SU-DHL-6 (cell line): ENCODE measurements around the gene ACBD6.

Source experiments
- H2AFZ ChIP-seq: fragments of 200-600 bp; sonication (generic); 2 replicates; pipeline ENCODE4 v1.6.1; 2014; ENCODE audit warnings: low read depth, mild to moderate bottlenecking, moderate library complexity, mixed read lengths, antibody characterized with exemption, low read length; ENCODE audit not compliant: severe bottlenecking
- H3F3A ChIP-seq: fragments of 200-600 bp; shearing (Covaris generic); 2 replicates; pipeline ENCODE4 v1.6.0; 2016; ENCODE audit warnings: antibody characterized with exemption, mild to moderate bottlenecking; ENCODE audit not compliant: insufficient read depth
- H3K27ac ChIP-seq: fragments of 200-600 bp; sonication (generic); 2 replicates; pipeline ENCODE4 v1.5.1; 2016; ENCODE audit warnings: low read depth, mild to moderate bottlenecking, low read length, moderate library complexity, mixed read lengths
- H3K27me3 ChIP-seq: fragments of 200-600 bp; sonication (generic), shearing (Covaris generic); 2 replicates; pipeline ENCODE4 v1.6.0; 2014; ENCODE audit warnings: mild to moderate bottlenecking, low read length
- H3K36me3 ChIP-seq: fragments of 200-600 bp; sonication (generic); 2 replicates; pipeline ENCODE4 v1.6.1; 2014; ENCODE audit warnings: mild to moderate bottlenecking, low read length, mixed read lengths
- H3K4me2 ChIP-seq: fragments of 300-600, 200-600 bp; shearing (Covaris generic), sonication (generic); 2 replicates; pipeline ENCODE4 v1.6.0; 2014; ENCODE audit warnings: low read length, low read depth, mild to moderate bottlenecking; ENCODE audit not compliant: poor library complexity, severe bottlenecking
- H3K4me3 ChIP-seq: fragments of 200-600 bp; sonication (generic); 2 replicates; pipeline ENCODE4 v1.5.1; 2014; ENCODE audit warnings: antibody characterized with exemption, low read length, mild to moderate bottlenecking, mixed read lengths; ENCODE audit not compliant: insufficient read depth, poor library complexity, severe bottlenecking
- H3K79me2 ChIP-seq: fragments of 200-600 bp; sonication (generic); 2 replicates; pipeline ENCODE4 v1.6.1; 2014; ENCODE audit warnings: mild to moderate bottlenecking, low read length, moderate library complexity; ENCODE audit not compliant: insufficient read depth
- H3K9ac ChIP-seq: fragments of 200-600 bp; sonication (generic); 2 replicates; pipeline ENCODE4 v1.7.0; 2014; ENCODE audit warnings: mild to moderate bottlenecking, low read length
- H3K9me2 ChIP-seq: fragments of 200-600 bp; sonication (generic); replicated peaks from 2 replicates; pipeline ENCODE4 v1.6.1; 2014; ENCODE audit warnings: low read length; ENCODE audit not compliant: insufficient read depth
- H3K9me3 ChIP-seq: fragments of 200-600 bp; sonication (generic); 2 replicates; pipeline ENCODE4 v1.6.1; 2014; ENCODE audit warnings: low read length, mixed read lengths; ENCODE audit not compliant: insufficient read depth
- H4K20me1 ChIP-seq: fragments of 200-600 bp; sonication (generic); 2 replicates; pipeline ENCODE4 v1.6.1; 2014; ENCODE audit warnings: low read depth, mild to moderate bottlenecking, antibody characterized with exemption, low read length, moderate library complexity, mixed read lengths
- EZH2phosphoT487 ChIP-seq: fragments of 200-600 bp; sonication (generic), shearing (Covaris generic); conservative IDR thresholded peaks from 2 replicates; pipeline ENCODE4 v1.6.1; 2018; ENCODE audit warnings: mild to moderate bottlenecking, antibody characterized with exemption, low read length, moderate library complexity, mixed read lengths
- TF ChIP-seq, protein P1 (sequence below): fragments of 200-600 bp; sonication (generic); IDR thresholded peaks from one replicate; pipeline ENCODE4 v1.5.1; 2017; ENCODE audit warnings: antibody characterized with exemption, mild to moderate bottlenecking, low read length, moderate library complexity; ENCODE audit not compliant: insufficient read depth, poor library complexity, severe bottlenecking

The ACBD6 gene

GRCh38 chr1:180301135-180301742 lies 201.1 kb downstream of the ACBD6 start:
- Histone ChIP-seq H3K27me3 (no peaks in the 10 kb centered on the region), H3K9me2 (no peaks in the 10 kb centered on the region), H3F3A (no peaks in the 10 kb centered on the region), H3K4me3 (no peak overlapping the region), H3K27ac (no peak overlapping the region), H4K20me1 (0 out of 2 replicates have a peak, but pooled peaks cover 5% of the 10 kb centered on the region), H2AFZ (no peak overlapping the region), H3K9ac (no peak overlapping the region), H3K79me2 (no peaks in the 10 kb centered on the region), H3K9me3 (no peaks in the 10 kb centered on the region), H3K4me2 (no peak overlapping the region), H3K36me3 (no peaks in the 10 kb centered on the region)
- no peak for TF ChIP-seq EZH2phosphoT487
- TF ChIP-seq, protein P1, sequence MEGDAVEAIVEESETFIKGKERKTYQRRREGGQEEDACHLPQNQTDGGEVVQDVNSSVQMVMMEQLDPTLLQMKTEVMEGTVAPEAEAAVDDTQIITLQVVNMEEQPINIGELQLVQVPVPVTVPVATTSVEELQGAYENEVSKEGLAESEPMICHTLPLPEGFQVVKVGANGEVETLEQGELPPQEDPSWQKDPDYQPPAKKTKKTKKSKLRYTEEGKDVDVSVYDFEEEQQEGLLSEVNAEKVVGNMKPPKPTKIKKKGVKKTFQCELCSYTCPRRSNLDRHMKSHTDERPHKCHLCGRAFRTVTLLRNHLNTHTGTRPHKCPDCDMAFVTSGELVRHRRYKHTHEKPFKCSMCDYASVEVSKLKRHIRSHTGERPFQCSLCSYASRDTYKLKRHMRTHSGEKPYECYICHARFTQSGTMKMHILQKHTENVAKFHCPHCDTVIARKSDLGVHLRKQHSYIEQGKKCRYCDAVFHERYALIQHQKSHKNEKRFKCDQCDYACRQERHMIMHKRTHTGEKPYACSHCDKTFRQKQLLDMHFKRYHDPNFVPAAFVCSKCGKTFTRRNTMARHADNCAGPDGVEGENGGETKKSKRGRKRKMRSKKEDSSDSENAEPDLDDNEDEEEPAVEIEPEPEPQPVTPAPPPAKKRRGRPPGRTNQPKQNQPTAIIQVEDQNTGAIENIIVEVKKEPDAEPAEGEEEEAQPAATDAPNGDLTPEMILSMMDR = no peak

GRCh38 chr1:180299479-180300221 lies 202.7 kb downstream of the ACBD6 start:
- Histone ChIP-seq H3K9ac (no peak overlapping the region), H3K79me2 (no peaks in the 10 kb centered on the region), H3K27me3 (no peaks in the 10 kb centered on the region), H3K4me2 (no peak overlapping the region), H3K4me3 (no peak overlapping the region), H4K20me1 (0 out of 2 replicates have a peak, but pooled peaks cover 5% of the 10 kb centered on the region), H3K9me3 (no peaks in the 10 kb centered on the region), H3K36me3 (no peaks in the 10 kb centered on the region), H3K9me2 (no peaks in the 10 kb centered on the region), H2AFZ (no peak overlapping the region), H3K27ac (no peak overlapping the region), H3F3A (no peaks in the 10 kb centered on the region)
- TF ChIP-seq EZH2phosphoT487 = no peak
- TF ChIP-seq, protein P1 = no peak

- H2AFZ ChIP-seq = no peak overlapping the region
- no peaks in the 10 kb centered on the region for H3K27me3 ChIP-seq
- 0 out of 2 replicates have a peak, but pooled peaks cover 5% of the 10 kb centered on the region for H4K20me1 ChIP-seq
- no peak overlapping the region for H3K4me3 ChIP-seq
- H3F3A ChIP-seq = no peaks in the 10 kb centered on the region
- H3K9me2 ChIP-seq = no peaks in the 10 kb centered on the region
- H3K36me3 ChIP-seq = no peaks in the 10 kb centered on the region
- H3K27ac ChIP-seq = no peak overlapping the region
- no peak overlapping the region for H3K9ac ChIP-seq
- no peaks in the 10 kb centered on the region for H3K79me2 ChIP-seq
- H3K4me2 ChIP-seq = no peak overlapping the region
- no peak for TF ChIP-seq EZH2phosphoT487
- TF ChIP-seq, protein P1 = no peak
- no peaks in the 10 kb centered on the region for H3K9me3 ChIP-seq
These were observed 206.4 kb downstream of the ACBD6 start for GRCh38 chr1:180295999-180296398.
